Measurements from ENCODE around the gene IFT122.

Gene IFT122

GRCh38 chr3:129440618-129441190 lies 680 bp downstream of the IFT122 start:
- DNase-seq: peak; percentile 46

- no peak for DNase-seq
These were observed 1.2 kb downstream of the IFT122 start for GRCh38 chr3:129441215-129441614.

- peak; percentile 76 for DNase-seq
These were observed 1.8 kb downstream of the IFT122 start for GRCh38 chr3:129441782-129442181.

GRCh38 chr3:129442486-129442885 lies 2.5 kb downstream of the IFT122 start:
- DNase-seq: peak; percentile 36

- DNase-seq: peak; percentile 36
These were observed 2.9 kb downstream of the IFT122 start for GRCh38 chr3:129442947-129443346.

- DNase-seq: peak; percentile 93
These were observed 5.4 kb downstream of the IFT122 start for GRCh38 chr3:129445471-129445870.

- DNase-seq: no peak
These were observed 6.9 kb downstream of the IFT122 start for GRCh38 chr3:129446926-129447325.

- no peak for DNase-seq
These were observed 8.3 kb downstream of the IFT122 start for GRCh38 chr3:129448186-129448895.

GRCh38 chr3:129449279-129450115 lies 9.5 kb downstream of the IFT122 start:
- DNase-seq: no peak

- DNase-seq: no peak
These were observed 13.7 kb downstream of the IFT122 start for GRCh38 chr3:129453732-129454131.

- no peak for DNase-seq
These were observed 20.1 kb downstream of the IFT122 start for GRCh38 chr3:129460155-129460554.

- no peak for DNase-seq
These were observed 20.5 kb downstream of the IFT122 start for GRCh38 chr3:129460572-129460971.

GRCh38 chr3:129461022-129461421 lies 21.0 kb downstream of the IFT122 start:
- DNase-seq: no peak

- DNase-seq: no peak
These were observed 21.6 kb downstream of the IFT122 start for GRCh38 chr3:129461461-129462146.

- no peak for DNase-seq
These were observed 22.4 kb downstream of the IFT122 start for GRCh38 chr3:129462361-129462968.

GRCh38 chr3:129463094-129463493 lies 23.1 kb downstream of the IFT122 start:
- DNase-seq: no peak

GRCh38 chr3:129463716-129464115 lies 23.7 kb downstream of the IFT122 start:
- DNase-seq: no peak

- DNase-seq: no peak
These were observed 27.9 kb downstream of the IFT122 start for GRCh38 chr3:129467932-129468331.

GRCh38 chr3:129469026-129469425 lies 29.0 kb downstream of the IFT122 start:
- DNase-seq: no peak

- DNase-seq: no peak
These were observed 30.8 kb downstream of the IFT122 start for GRCh38 chr3:129470861-129471260.

GRCh38 chr3:129473067-129473768 lies 33.2 kb downstream of the IFT122 start:
- no peak for DNase-seq

GRCh38 chr3:129473769-129474152 lies 33.7 kb downstream of the IFT122 start:
- DNase-seq: no peak
